GM12875 (cell line): ENCODE measurements around the gene TOMM34.

Experiments
- H3K4me3 ChIP-seq: one replicate; pipeline ENCODE4 v1.5.1; 2011; ENCODE audit warnings: low read depth, low read length, control low read depth
- CTCF ChIP-seq: IDR thresholded peaks from 2 replicates; pipeline ENCODE4 v1.5.1; 2011; ENCODE audit warnings: low read depth, mild to moderate bottlenecking, control low read depth, inconsistent platforms, low read length, moderate library complexity, borderline replicate concordance; ENCODE audit not compliant: insufficient read depth

TOMM34 gene

DNA sequence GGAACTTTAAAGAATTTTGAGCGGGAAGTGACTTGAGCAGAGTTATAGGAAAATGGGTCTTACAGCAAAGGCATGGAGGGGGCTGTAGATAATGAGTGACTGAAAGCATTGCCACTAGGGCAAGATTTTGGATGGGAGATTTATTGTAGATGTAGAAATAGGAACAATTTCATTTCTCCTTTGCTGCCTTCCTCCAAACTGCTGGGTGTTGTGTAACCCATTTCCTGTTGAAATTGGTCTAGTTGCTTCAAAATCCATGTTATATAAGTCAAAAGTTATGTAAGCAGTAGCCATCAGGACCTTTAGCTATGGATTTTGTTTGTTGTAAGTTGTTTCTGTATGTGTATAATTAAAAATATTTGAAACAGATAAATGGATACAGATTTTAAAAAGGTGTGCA lies 63.6 kb downstream of the TOMM34 start:
- H3K4me3 ChIP-seq: no peak overlapping the region
- TF ChIP-seq CTCF: no peak

GRCh38 chr20:44894959-44895358 lies 65.2 kb downstream of the TOMM34 start:
- TF ChIP-seq CTCF: no peak
- no peak overlapping the region for H3K4me3 ChIP-seq
